ENCODE results near the gene BCL11B. TPM values are rescaled to one million over a fixed set of nuclear protein-coding genes. Genes with fewer than 3 reads are reported as not detected.

Gene BCL11B
- total RNA-seq, 1 donor = under 0.01 TPM

DNA sequence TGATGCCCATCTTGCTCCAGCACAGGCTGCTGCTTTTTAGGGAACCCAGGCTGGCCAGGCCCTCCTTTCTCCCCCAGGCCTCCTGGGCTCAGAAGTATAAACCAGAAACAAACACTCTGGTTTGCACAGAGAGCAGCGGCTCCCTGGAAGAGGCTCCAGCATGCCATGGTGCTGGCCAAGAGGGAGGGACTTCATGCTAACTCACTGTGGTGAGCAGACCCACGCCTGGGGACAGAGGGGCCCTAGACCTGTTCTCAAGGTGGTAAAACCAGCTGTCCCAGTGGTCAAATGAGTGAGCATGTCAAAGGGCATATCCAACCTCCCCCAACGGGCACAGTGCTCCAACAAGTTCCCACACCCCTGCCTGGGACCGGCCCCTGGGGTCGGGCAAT, 15.5 kb downstream of the BCL11B start:
- no peak for DNase-seq (ENCODE audit: low read depth in 2 of 3, low spot score in 2 of 3)

DNA sequence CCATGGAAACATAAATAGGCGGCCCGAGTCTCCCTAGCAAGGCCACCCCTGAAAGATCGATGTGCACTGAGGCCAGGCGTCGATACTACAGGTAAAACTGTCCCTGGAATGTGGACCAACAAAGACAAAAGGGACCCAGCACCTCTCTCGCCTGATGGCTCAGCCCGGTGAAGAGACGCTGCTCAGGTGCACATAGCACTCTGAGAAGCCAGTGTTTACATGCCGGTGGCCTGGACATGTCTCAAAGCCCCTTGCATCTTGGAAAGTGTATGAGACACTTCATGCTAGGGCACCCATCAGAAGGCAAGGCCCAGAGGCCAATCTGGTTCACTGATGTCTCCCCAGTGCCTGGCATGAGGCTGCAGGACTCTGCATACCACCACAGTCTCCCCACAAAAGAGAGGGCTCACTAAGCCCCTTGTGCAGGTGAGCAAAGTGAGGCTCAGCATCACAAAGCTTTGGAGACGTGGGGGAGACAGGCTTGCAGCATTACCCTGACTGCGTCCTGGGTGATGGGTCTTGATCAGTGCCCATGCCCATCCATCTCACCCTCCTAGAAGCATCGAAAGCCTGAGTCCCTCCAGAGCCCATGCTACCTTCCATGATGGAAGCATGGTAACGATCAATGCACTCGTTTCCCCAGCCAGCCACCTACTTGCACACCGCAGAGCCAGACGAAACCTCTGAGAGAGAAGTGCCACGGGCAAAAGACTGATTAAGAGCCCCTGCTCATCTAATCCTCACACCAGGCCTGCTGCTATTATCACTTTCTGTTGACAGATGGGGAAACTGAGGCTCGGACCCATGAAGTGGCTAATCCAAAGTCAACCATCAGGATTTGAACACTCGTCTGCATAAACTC, 16.1 kb downstream of the BCL11B start:
- no peak for DNase-seq (ENCODE audit: low read depth in 2 of 3, low spot score in 2 of 3)

DNA sequence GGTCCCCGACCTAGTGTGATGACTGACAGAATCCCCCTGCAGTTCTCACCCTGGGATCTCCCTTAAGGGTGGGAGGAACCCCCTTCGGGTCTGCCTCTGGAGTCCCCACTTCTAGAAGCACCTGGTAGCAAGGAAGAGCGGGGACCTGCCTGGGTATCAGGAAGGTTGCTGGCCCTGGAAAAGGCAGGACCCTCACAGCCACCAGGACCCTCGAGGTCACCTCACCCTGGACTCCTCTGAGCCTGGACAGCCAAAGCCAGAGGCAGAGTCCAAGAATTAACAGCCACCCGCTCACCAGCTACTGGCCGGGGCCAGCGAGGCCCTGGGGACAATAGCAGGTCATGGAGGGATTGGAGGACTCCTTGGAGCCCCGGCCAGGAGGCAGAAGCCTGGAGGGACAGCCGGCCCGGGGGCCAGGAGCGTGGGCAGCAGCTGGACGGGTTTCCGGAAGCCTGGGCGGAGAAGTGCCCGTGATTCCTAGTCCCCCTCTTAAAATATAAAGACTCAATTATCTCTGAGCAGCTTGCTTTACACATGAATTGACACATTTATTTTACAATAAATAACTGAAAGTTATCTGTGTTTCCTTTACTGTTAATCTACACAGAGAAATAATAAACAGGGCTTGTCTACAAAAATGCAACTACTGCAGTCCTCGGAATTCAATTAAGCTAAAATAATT, 17.5 kb downstream of the BCL11B start:
- no peak for DNase-seq (ENCODE audit: low read depth in 2 of 3, low spot score in 2 of 3)

GRCh38 chr14:99253890-99254289, 18.1 kb downstream of the BCL11B start:
- DNase-seq (ENCODE audit: low read depth in 2 of 3, low spot score in 2 of 3) = no peak

- DNase-seq (ENCODE audit: low read depth in 2 of 3, low spot score in 2 of 3) = no peak
Observed at GRCh38 chr14:99252940-99253868, 18.8 kb downstream of the BCL11B start.

DNA sequence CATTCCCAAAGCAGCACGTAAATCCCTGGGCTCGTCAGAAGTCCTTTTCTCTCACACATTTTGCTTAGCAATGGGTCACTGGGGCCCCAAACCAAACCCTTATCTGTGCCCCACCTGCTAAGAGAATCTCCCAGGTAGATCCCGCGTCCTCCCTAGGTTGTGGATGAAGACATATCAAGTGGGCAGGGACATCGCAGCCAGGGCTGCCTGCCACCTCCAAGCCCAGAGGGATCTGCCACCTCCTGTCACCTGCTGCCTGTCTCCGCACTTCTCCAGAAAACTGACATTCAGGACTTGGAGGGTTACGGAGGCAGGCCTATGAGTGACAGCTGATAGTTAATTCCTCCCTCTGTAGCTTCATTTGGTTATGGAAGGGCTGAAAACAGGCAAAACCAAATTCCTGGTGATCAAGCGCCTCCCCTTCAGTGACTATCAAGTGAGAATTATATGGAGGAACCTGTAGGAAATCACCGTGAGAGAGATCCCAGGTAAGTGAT, 19.5 kb downstream of the BCL11B start:
- DNase-seq (ENCODE audit: low read depth in 2 of 3, low spot score in 2 of 3) = no peak

- no peak for DNase-seq (ENCODE audit: low read depth in 2 of 3, low spot score in 2 of 3)
Observed at GRCh38 chr14:99251721-99252120, 20.3 kb downstream of the BCL11B start.

GRCh38 chr14:99250636-99251208, 21.3 kb downstream of the BCL11B start:
- no peak for DNase-seq (ENCODE audit: low read depth in 2 of 3, low spot score in 2 of 3)

GRCh38 chr14:99249389-99249788, 22.6 kb downstream of the BCL11B start:
- no peak for DNase-seq (ENCODE audit: low read depth in 2 of 3, low spot score in 2 of 3)

GRCh38 chr14:99248761-99249171, 23.2 kb downstream of the BCL11B start:
- DNase-seq (ENCODE audit: low read depth in 2 of 3, low spot score in 2 of 3) = no peak

GRCh38 chr14:99247772-99248171, 24.2 kb downstream of the BCL11B start:
- DNase-seq (ENCODE audit: low read depth in 2 of 3, low spot score in 2 of 3) = no peak

GRCh38 chr14:99247101-99247729, 24.8 kb downstream of the BCL11B start:
- no peak for DNase-seq (ENCODE audit: low read depth in 2 of 3, low spot score in 2 of 3)

- DNase-seq (ENCODE audit: low read depth in 2 of 3, low spot score in 2 of 3) = no peak
Observed at GRCh38 chr14:99246536-99247097, 25.4 kb downstream of the BCL11B start.

DNA sequence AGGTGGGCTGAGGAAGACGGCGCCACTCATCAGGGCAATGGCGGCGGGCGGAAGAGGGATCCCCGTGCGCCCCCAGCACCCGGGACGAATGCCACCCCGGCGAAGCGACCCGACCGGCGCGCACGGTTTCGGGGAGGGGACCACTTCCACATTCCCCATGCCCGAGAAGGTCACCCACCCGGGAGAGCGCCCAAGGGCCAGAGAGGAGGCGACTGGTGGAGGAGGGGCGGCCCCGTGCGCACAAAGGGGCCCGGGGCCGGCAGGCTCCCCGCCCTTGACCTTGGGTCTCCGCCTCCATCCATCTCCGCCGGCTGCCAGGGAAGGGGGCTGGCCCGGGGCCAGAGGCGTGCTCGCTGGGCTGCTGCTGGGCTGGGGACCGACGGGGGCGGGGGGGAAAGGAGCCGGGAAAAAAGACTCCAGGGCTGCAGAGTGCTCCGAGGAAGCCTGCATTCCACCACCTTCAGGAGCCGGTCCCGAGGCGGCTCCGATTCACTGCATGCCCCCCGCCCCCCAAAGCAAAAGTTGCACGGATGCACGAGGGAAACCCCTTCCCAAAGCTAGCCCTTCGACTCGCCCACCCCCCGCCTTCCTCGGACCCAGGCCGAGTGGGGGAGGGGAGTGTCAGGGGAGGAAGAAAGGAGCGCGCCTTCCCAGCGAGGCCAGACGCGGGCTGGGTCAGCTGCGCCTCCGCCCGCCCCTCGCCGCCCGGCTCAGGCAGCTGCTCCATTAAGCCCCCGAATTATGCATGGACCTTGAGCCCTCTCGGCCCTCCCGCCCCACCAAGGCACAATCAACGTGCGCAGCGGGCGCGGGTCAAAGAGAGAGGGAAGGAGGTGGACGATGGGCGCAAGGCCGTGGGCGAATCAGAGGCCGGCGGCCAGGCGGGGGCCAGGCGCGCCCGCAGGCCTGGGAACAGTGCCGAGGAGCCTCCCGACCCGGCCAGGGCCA, 26.2 kb downstream of the BCL11B start:
- no peak for DNase-seq (ENCODE audit: low read depth in 2 of 3, low spot score in 2 of 3)

- DNase-seq (ENCODE audit: low read depth in 2 of 3, low spot score in 2 of 3) = no peak
Observed at GRCh38 chr14:99244941-99245563, 26.9 kb downstream of the BCL11B start.

DNA sequence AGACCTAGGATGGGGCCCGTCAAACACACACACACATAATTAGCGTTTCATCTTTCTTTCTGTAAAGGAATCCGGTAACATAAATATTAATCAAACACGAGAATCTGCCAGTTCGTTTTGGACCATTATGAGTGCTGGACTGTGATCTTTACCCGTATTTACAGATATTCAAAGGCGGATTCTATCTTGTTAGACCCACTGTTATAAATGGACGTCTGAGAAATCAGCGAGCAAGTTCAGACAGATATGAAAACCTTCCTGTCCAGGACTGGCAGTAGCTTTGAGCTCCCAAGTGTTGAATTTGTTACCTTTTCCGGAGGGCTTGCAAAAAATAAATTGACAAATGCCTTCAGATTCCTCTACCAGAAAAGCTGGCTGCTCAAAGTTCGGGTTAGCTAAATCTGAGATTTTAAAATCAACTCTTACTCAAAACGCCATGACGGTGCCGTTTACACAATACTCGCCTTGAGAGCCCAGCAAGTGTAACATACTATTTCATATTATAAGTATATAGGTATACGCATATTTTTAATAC, 27.6 kb downstream of the BCL11B start:
- DNase-seq (ENCODE audit: low read depth in 2 of 3, low spot score in 2 of 3) = no peak

DNA sequence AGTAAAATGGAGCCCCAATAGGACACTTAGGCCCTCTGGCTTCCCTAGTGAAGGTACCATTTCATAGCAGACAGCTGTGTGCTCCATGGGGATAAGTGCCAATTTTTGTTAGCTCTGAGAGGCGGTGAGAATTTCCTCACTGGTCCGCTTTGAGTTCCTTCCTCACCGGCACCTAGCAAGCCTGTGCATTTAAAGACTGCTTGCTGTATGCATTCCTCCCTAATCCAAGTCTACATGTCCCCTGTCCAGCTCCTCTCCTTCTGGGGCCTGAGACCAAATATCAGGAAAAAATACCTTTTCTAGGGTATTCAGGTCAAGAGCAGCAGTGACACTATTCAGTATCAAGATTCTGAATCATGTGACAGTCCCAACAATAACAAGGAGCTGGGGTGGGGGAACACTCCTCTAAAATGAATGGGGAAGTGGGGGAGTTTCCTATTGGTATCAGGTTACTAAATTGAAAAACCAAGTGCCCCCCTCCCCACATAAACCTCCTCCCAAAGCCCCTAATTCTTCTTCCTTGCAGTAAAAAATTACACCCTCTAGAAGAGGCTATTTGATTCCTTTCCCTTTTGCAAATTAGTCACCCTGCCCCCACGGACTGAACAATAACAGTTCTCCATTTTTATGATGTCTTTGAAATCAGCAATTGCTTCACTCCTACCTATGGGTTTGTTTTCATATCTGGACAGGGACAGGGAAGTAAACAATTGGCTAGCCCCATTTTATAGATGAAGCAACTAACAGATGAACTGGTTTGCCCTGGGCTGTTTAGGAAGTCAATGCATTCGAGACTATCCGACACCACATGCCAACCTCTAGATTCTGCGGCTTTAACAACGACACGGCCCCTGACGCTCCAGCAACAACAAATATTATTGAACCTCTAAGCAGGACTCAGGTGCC, 28.9 kb downstream of the BCL11B start:
- DNase-seq (ENCODE audit: low read depth in 2 of 3, low spot score in 2 of 3) = no peak

All from hematopoietic multipotent progenitor cell (in vitro differentiated cells).